ENCODE measurements around the gene KCNIP1. TPM values are rescaled to one million over a fixed set of nuclear protein-coding genes. Genes with fewer than 3 reads are reported as not detected.

Gene KCNIP1
- total and polyA plus RNA-seq, 10 of the 15 experiments (the other 5 are each of a cell fraction or from before 2014, with no cell fraction given), result not detected

DNA sequence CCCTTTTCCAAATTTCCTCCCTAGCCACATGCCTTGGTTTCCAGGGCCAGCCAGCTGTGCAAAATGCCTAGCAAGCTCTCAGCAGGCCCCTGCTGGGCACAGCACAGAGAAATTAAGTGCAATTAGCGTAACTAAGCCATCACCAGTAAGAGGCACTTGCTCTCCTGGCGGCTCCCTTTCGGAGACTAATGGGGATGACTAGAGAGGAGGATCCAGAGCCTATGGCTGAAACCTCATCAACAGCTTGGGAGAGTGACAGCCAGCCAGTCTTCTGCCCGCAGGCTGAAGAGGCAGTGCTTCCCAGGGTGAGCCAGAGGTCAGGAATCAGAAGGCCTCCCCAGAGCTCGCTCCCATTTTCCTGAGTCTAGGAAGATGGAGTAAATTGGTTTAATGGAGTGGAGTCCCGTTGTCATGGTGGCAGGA lies 108.4 kb downstream of the KCNIP1 start (continued):
- TF ChIP-seq, protein P1, sequence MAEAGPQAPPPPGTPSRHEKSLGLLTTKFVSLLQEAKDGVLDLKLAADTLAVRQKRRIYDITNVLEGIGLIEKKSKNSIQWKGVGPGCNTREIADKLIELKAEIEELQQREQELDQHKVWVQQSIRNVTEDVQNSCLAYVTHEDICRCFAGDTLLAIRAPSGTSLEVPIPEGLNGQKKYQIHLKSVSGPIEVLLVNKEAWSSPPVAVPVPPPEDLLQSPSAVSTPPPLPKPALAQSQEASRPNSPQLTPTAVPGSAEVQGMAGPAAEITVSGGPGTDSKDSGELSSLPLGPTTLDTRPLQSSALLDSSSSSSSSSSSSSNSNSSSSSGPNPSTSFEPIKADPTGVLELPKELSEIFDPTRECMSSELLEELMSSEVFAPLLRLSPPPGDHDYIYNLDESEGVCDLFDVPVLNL (IDR thresholded peaks at IDR 0.05; ENCODE audit: low read depth, low read length), result no peak

- no peaks in the 10 kb centered on the region for H3K79me2 ChIP-seq (ENCODE audit: control insufficient read depth, insufficient read depth, low read length)
- no peak for ATAC-seq
- DNase-seq (ENCODE audit: low read depth, low spot score), result no peak
- no peaks in the 10 kb centered on the region for H4K20me1 ChIP-seq (ENCODE audit: control insufficient read depth, insufficient read depth)
- H3K9me3 ChIP-seq (replicated peaks; ENCODE audit: control insufficient read depth, insufficient read depth, low read length), result no peaks in the 10 kb centered on the region
- SMC1A ChIA-PET (ENCODE audit: uncharacterized antibody, unreplicated experiment), result no interaction called here
- FAIRE-seq, result no peak
- H3K9ac ChIP-seq (ENCODE audit: control insufficient read depth, insufficient read depth, low read length), result no peak overlapping the region
- no peaks in the 10 kb centered on the region for H3K4me1 ChIP-seq (ENCODE audit: control insufficient read depth, insufficient read depth, low read length)
- CTCF ChIA-PET, result interaction anchor here (1.6 kb wide), 1 partner anchor 20 kb away, joined by 7 read pairs; no protein-coding TSS in a partner anchor
- in situ Hi-C loops (cut with MboI), result no loop called here
- H3K36me3 ChIP-seq (ENCODE audit: control insufficient read depth in 2 of 2, insufficient read depth in 2 of 2, low read length in 1 of 2), result no peaks in the 10 kb centered on the region
- RAD21 ChIA-PET (ENCODE audit: unreplicated experiment), result interaction anchor here (0.7 to 1.1 kb wide), 2 partner anchors 20 to 21 kb away, joined by 3 read pairs; no protein-coding TSS in a partner anchor
- no peak overlapping the region for H3K27ac ChIP-seq (ENCODE audit: control insufficient read depth, insufficient read depth)
- H3K4me3 ChIP-seq, result no peak overlapping the region
- H3K4me2 ChIP-seq (ENCODE audit: control insufficient read depth, insufficient read depth), result no peak overlapping the region
- peaks cover 2 to 4% of the 10 kb centered on the region in 2 experiments; a peak in 2 of 4 replicates for H3K27me3 ChIP-seq (replicated peaks in 1 of 2; ENCODE audit: control insufficient read depth in 2 of 2, insufficient read depth in 2 of 2, low read length in 1 of 2)
- 18% methylated on average over 5 of the region's 5 CpGs for WGBS (ENCODE audit: insufficient coverage, insufficient replicate concordance, low lambda C conversion rate, missing lambda C conversion rate)
- intact Hi-C loops (cut with micrococcal nuclease; ENCODE audit: unreplicated experiment), result no loop called here
- BruUV-seq (replicated peaks), result no TSS peak
- POLR2A ChIA-PET, result interaction anchor here (0.7 kb wide), 1 partner anchor 147 kb away, joined by 5 read pairs; no protein-coding TSS in a partner anchor
- no peak overlapping the region for H2AFZ ChIP-seq (ENCODE audit: control insufficient read depth, low read depth, low read length)
- no peak for TF ChIP-seq KDM1A (IDR thresholded peaks at IDR 0.05; ENCODE audit: borderline replicate concordance)
- TF ChIP-seq JUNB (IDR thresholded peaks at IDR 0.05), result no peak
- no peak for TF ChIP-seq SKIL (IDR thresholded peaks at IDR 0.05; ENCODE audit: low read depth, poor library complexity, severe bottlenecking)
- no peak for TF ChIP-seq STAT3 (IDR thresholded peaks at IDR 0.05; ENCODE audit: low read depth, low read length)
- no peak for TF ChIP-seq SRF (IDR thresholded peaks at IDR 0.05; ENCODE audit: low read depth in 2 of 2, low read length in 2 of 2)
- no peak for TF ChIP-seq MEF2A (IDR thresholded peaks at IDR 0.05; ENCODE audit: insufficient read depth, low read depth, low read length)
- TF ChIP-seq HDAC2 (IDR thresholded peaks at IDR 0.05), result no peak
- no peak for TF ChIP-seq TAF1 (IDR thresholded peaks at IDR 0.05; ENCODE audit: borderline replicate concordance, low read depth, low read length)
- TF ChIP-seq ZNF592 (IDR thresholded peaks at IDR 0.05), result no peak
- TF ChIP-seq MEF2B (IDR thresholded peaks at IDR 0.05; ENCODE audit: partially characterized antibody, poor library complexity, severe bottlenecking), result no peak
- TF ChIP-seq HSF1 (IDR thresholded peaks at IDR 0.05; ENCODE audit: low read depth, low read length), result no peak
- no peak for TF ChIP-seq ASH2L (IDR thresholded peaks at IDR 0.05; ENCODE audit: borderline replicate concordance, low read depth)
- TF ChIP-seq WRNIP1 (IDR thresholded peaks at IDR 0.05; ENCODE audit: borderline replicate concordance, low read depth, low read length), result no peak
Observed at GRCh38 chr5:170614065-170614490, 110.3 kb downstream of the KCNIP1 start.

All from GM12878 (cell line).